GM19193 (cell line): ENCODE results near the gene PIGM.

ENCODE experiments used
- POLR2A ChIP-seq: IDR thresholded peaks from 4 replicates; pipeline ENCODE4 v1.6.1; 2011; ENCODE audit not compliant: insufficient read depth, insufficient read length; ENCODE audit errors: extremely low read depth

Gene PIGM

DNA sequence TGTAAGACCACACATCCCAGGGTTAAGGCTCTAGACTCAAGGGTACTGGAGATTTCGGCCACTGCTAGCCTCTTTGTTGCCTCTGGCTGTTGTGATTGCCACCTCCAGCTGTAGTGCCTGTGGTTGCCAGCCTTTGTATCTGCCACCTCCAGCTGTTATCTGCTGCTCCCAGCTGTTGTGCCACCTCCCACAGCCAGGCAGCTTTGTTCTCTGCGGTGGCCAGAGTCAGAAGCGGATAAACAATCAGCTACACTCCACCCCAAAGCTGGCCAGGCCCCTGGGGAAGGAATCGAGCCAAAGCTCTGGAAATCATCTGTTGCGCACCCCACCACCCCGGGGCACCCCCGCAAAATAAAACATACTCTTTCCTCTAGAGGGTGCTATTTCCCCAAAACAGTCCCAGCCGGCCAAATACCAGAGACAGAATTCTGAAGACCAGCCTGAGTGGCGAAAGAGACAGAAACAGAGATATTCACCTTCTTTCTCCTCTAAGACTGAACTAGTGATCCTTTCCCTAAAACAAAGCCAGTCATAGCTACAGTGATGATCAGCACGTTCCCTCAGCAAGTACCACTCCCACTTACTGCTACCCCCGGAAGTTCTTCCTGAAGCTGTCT, 14.8 kb upstream of the PIGM start:
- no peak for TF ChIP-seq POLR2A

DNA sequence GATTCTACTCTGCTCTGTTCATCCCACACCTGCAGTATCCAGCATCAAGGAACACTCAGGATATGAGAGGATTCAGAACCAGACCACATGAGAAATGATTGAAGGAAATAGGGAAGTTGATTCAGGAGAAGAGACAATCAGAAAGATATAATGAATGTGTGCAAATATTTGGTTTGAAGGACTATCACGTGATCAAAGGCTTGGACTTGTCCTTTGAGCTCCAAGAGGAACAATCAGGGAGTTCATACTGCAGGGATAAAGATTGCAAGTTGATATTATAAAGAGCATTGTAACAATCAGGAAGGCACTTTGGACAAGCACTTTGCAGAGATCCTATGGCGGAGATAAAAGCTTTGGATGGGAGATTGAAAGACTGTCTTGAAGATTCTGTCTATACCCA, 13.9 kb upstream of the PIGM start:
- TF ChIP-seq POLR2A, result no peak

DNA sequence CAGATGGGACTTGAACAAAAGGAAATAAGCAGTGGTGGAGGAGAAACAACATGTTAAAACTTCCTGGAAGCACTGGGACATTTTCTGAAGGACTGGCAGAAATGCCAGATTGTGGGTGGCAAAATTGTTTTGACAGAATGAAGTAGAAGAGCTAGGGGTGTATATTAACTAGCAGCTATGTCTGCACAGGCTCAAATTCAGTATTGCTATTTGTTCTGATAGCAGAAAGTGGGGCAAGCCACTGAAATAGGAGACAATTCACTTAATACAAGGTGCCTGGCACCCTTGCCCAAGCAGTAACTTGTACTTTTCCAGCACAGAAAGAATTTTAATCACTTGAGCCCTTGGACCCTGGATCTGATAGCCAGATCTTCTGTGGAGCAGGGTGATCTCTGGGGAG, 11.8 kb upstream of the PIGM start:
- no peak for TF ChIP-seq POLR2A

DNA sequence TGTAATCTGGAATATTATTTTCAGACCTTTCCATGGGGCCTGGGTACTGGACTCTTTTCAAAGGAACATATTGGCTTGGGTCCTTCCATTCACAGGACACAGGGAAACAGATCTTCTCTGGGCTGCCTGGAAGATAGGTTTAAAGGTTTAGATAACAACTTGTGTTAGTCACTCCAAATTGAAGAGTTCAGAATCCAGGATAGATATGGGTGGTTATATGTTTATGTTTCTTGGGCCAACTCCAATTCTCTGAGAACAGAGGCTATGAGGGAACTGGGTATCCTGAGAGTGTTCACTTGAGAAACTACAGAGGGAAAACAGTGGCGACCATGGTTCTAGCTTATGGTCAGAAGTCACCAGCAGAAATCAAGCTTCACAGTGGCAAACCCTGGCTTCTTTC, 8.7 kb upstream of the PIGM start:
- TF ChIP-seq POLR2A, result no peak

DNA sequence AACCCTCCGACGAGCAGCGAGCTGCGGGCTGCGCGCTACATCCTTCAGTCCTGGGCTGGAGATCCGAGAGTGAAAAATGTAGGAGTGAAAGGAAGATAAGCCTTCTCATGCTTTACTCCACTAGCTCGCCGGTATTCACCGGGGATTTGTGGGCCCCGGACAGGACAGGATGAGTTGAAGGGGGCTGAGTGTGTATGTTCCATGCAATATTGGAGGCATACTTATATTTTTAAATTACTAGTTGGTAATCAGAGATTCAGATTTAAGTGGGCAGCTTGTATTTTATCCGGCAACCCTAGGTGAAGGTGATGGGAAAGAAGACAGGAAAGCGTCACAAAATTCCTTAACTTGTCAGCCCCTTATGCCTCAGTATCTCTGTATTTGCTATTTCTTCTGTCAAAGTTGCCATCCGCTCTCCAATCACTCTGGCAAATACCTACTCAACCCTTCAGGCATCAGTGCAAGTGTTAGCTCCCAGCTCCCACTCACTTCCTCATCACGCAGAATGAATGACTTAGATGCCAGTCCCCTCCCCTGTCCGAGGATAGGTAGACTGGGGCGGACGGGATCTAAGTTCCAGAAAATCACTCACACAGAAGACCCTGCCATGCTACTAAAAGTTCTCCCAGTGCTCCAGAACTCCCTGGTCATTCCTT, 503 bp upstream of the PIGM start:
- no peak for TF ChIP-seq POLR2A

GRCh38 chr1:160030657-160031364, 979 bp downstream of the PIGM start:
- TF ChIP-seq POLR2A, result no peak

GRCh38 chr1:160028426-160028825, 3.4 kb downstream of the PIGM start:
- TF ChIP-seq POLR2A, result no peak

GRCh38 chr1:160025314-160025713, 6.5 kb downstream of the PIGM start:
- TF ChIP-seq POLR2A, result no peak

GRCh38 chr1:160024195-160024905, 7.4 kb downstream of the PIGM start:
- TF ChIP-seq POLR2A, result no peak

- TF ChIP-seq POLR2A, result no peak
These were observed 9.2 kb downstream of the PIGM start for GRCh38 chr1:160022330-160023310.

DNA sequence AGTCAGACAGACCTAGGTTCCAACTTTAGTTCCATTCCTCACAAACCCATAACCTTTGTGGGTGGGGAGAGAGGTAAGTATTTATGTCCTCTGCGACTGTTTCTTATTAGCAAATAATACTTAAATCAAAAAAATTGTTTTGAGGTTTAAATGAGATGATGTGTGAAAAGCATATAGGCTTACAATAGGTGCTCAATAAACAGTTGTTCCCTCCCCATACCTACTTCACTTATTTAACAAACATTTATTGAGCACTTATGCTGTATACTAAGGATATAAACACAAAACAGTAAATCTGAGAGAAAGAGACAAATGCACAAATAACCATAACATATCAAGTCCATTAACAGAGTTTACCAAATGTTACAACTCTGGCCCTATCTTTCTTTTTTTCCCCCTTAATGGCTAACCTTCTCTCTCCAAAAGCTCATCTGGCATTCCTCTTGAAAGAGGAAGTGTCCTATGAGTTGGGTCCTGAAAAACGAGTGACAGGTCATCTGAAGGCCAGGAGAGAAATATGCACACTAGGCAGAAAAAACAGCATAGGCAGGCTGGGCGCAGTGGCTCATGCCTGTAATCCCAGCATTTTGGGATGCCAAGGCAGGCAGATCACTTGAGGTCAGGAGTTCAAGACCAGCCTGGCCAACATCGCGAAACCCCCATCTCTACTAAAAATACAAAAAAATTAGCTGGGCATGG, 10.3 kb downstream of the PIGM start:
- no peak for TF ChIP-seq POLR2A

- no peak for TF ChIP-seq POLR2A
These were observed 11.6 kb downstream of the PIGM start for GRCh38 chr1:160020196-160020595.

GRCh38 chr1:160018900-160019299, 12.9 kb downstream of the PIGM start:
- no peak for TF ChIP-seq POLR2A

DNA sequence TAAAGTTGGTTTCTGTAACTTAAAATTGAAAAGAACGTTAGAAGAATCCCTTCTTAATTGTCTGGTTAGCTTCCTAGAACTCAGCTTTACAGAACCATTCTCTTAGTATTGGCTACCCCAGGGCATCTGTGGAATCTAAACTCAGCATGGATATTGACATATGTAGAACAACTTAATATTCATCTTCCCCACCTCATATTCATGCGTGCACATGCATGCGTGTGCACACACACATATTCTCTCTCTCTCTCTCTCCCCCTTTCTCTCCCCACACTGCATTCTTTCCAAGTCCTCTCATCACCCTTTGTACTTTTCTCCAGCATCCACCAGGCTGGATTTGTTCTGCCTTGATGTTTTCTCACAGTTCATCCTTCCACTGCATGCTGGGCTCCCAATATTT, 13.4 kb downstream of the PIGM start:
- no peak for TF ChIP-seq POLR2A
